Stimulated activated CD8-positive, alpha-beta memory T cell treated with anti-CD3 and anti-CD28 coated beads, Interleukin-12 subunit alpha, Interleukin-12 subunit beta, amount 100 ng/mL, for 1 hour (primary cell): ENCODE measurements around the gene SMIM22.

ENCODE experiments used
- DNase-seq: peaks from one replicate; pipeline ENCODE4 v3.0.0-alpha.2; 2020; ENCODE audit warnings: low read depth

SMIM22 gene

DNA sequence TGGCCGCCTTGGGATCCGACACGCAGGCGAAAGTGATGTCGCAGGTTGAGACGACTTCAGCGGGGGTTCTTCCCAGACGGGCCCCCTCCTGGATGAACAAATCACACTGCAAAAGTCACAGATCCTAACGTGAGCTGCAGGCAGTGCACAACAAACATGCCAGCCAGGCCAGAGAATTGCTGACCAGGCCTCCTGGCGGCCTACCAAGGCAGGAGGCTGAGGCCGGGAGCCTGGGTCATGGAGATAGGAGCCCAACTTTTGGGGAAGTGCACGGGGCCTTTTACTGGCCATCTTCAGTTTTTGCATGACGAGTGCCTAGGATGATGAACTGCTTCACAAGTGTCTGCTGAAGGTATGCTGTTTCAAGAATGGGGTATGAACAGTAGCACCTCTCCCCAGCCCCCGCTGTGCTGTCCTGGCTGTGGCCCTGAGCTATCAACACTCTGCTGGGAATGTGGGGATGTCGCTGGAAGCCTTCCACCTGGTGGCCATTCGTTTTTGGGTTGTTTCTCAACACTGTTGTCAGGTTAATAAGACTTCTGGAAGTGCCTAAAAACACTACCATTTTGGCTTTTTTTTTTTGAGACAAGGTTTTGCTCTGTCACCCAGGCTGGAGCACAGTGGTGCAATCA, 19.5 kb downstream of the SMIM22 start:
- no peak for DNase-seq

DNA sequence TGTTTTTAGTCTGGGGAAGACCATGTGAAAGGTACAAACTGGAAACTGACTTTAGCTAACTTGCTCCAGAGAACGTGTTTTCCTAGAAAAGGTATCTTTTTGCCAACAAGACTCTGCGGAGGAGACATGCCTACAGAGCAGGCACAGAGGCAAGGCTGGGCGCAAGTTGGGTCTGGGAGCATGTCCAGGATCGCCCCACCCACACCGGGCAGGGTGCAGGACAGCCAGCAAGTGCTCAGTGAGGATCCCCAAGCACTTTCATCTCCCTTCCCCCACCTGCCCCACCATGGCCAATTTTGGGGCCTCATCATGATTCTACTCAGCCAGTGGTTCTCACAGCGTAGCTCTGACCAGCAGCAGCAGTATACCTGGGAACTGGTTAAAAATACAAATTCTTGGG, 25.5 kb downstream of the SMIM22 start:
- DNase-seq = no peak

DNA sequence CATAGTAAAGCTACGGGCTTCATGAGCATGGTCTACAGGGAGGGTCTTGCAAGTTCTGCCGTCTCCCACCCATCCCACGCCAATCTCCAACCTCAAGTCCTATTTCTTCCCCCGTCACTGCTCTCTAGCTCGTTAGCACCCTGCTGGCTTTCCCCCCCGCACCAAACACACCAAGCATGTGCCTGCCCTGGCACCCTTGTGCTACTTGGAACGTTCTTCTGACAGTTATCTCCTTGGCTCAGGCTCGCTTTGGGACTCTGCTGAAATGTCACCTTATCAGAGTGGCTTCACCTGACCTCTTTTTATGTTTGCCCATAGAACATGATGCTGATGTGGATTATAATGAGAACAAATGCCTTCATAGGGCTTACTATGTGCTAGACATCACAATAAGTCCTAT, 30.0 kb downstream of the SMIM22 start:
- DNase-seq = no peak

DNA sequence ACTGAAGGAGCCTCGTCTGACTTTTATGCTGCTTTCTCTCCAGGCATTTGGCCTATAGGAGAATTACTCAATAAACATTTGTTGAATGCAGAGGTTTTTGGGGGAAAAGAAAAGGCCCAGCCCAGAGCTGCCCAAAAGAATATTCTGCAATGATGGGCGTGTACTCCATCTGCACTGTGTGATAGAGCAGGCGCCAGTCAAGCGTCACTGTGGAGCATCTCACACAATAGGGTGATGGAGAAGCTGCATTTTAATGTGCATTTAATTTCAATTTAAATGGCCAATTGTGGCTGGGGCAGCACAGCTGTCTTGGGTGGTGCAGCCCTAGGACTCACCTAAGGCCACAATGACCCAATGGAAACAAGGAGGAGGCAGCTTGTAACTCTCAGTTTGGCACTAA, 31.4 kb downstream of the SMIM22 start:
- no peak for DNase-seq

DNA sequence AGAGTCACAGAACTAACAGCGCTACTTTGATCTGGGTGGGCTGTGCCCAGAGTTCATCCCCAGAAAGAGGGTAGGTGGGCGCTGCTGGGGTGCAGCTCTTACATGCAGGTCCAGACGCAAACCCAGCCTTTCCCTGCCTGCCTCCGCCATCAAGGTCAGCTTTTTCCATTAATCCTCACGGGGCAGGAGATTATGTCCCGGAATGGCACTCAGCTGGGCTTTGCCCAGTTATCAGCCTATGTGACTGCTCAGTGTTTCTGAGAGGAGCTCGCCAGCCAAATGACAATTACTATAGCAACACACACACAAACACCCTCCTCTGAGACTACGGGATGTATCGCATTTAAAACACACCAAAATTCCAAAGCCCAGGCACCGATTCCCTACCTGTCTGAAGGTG, 31.8 kb downstream of the SMIM22 start:
- DNase-seq = no peak

DNA sequence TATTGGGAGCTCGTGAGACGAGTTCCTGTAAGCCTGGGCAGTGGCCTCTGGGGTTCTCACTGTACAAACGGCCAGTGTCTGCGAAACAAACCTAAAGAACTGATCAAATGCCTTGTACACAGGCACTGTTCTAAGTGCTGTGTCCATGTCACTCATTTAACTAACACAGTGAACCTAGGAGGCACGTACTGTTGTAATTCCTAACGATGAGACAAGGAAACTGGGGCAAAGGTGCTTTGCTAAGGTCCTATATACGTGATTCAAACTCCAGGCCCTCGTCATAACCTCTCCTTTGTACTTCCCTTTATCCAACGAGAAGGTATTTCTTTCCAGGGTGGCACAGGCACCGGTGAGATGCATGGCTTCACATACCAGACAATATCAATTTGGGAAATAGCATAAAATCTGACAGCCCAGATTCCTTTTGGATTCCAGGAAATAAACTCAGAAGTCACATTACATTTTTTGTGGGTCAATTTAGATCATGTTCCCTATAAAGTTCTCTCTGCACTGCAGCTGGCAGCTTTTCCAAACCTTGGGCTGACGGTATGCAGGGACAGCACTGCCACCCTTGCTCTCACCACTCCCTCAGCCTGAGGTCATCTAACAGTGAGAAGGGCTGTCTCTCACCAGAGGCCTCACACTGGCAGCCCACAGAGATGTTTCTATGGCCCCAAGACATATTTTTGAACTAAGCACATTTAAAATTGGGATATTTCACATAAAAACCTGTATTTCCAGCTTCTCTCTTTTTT, 33.6 kb downstream of the SMIM22 start:
- DNase-seq = no peak

DNA sequence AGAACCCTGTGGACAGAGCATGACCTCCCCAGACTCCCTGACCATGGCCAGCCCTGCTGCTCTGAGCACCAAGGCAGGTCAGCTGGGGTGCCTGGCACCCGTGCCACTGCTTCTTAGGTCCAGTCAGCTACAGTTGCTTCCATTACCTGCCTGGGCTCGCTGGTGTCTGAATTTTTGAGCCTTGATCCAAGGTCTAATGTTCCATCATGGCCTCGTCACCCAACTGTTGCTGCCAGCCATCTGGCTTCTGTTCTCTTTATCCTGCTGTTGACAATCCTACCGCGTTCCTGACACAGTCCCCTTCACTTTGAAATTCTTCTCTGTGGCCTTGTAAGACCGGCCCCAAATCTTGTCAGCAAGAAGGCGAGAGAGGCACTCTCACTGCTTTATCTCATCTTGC, 35.2 kb downstream of the SMIM22 start:
- DNase-seq = no peak

DNA sequence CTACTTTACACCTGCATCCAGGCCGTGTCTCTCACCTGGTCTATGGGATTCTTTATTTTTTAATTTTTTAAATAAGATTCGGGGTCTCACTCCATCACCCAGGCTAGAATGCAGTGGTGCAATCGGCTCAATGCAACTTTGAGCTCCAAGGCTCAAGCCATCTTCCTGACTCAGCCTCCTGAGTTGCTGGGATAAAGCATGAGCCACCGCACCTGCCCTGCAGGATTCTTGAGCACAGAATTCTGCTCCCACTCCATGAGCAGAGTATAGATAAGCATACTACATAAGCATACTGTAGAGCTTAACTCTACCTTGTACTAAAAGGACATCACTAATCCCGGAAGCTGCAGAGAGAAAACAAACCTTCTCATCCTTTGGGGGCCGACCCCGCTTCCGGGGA, 36.4 kb downstream of the SMIM22 start:
- no peak for DNase-seq

DNA sequence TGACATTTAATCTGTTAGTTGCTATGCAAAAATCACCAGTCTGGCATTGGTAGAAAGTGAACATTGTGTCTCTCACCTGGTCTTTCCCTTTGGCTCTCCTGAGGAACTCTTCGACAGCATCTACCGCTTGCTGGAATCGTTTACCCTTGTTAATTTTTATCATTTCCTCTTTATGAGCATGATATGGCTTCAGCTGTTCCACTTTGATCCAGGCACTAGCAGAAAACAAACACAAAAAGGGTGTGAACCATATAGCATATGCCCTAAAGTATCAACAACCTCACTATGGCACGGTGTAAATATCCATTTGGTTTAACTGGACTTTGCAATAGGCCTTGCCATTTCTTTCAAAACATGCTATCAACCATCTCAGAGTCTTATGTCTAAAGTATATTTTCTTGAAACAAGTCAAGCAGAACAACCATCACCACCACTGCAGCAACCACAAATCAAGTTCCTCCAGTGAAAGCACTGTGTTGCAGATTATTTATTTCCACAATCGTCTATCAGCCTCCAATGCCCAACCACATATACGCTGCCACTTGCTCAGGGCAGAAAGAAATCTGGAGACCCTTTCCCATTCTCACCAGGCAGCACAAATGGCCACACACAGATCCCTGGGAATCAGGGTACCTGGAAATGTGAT, 37.7 kb downstream of the SMIM22 start:
- DNase-seq = no peak

DNA sequence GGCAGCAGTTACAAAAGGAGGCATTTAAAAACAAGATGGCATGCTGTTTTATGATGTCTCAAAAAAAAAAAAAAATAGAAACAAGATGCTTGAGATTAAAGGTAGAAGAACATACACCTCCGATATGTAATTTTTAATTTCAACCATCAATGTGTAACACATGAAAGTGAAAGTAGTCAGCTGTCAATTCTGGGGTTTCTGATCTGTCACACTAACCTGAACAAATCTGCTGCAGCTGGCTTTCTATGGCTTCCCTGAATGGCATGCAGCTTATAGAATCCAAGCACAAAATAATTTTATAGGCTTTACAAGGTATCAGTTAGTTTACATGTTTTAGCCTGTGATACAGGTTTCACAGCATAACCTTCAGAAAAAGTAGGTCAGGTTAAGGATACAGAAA, 38.4 kb downstream of the SMIM22 start:
- no peak for DNase-seq

DNA sequence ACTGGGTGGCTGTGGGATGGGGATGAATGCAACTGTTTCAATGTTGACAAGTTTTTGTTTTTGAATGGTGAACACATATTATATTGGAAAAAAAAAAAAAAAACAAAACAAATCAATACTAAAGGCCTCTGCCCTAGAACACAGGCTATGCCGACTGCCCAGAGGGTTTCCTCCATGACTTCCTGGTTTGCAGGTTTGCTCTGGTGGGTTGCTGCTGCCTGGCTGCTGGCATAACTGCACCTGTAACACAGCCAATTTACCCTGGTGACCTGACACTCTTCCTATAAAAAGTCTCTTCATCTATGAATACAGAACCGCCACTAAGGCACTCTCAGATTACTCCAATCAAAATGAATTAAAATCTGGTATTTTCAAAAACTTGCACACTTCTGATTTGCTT, 41.6 kb downstream of the SMIM22 start:
- no peak for DNase-seq

DNA sequence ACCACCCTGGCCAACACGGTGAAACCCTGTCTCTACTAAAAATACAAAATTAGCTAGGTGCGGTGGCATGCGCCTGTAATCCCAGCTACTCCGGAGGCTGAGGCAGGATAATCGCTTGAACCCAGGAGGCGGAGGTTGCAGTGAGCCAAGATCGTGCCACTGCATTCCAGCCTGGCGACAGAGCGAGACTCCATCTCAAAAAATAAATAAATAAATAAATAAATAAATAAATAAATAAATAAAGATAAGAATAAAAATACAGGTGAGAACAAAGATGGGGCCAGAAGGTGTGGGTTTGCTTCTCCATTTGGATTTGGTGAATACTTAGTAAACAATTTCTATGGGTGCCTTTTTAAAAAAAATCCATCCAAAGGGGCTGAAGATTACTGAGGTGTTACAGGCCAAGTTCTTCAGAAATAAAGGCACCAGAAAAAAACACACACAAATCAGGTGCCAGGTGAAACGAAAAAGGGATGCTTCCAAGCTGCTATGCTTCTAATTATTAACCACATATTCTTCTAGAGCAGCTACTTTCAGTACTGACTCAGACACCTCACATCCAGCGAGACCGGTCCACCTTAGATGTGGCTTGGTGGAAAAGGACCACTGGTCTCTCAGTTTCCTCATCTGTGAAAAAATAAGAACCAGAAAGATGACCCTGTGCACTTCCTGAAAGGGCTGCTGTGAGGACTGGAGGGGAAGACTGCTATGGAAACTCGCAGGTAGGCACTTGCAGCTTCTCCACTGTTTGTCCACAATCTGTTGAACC, 42.7 kb downstream of the SMIM22 start:
- no peak for DNase-seq

DNA sequence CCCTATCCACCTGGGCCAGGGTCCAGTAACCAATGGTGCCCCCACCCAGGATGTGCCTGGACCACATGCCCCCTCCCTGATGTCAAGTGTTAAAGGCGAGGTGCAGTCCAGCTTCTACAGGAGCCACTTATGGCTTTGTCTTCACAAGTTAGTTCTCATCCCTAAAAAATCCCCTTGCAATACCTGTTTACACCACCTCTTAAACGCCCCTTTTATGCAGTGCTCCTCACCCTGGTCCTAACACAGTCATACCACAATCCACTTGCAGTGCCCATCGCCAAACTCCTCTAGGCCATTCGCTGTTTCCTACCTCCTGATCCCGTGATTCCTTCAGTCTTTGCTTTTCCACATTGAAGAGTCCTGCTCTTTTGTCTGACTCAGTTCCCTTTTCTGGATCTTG, 44.8 kb downstream of the SMIM22 start:
- DNase-seq = no peak

DNA sequence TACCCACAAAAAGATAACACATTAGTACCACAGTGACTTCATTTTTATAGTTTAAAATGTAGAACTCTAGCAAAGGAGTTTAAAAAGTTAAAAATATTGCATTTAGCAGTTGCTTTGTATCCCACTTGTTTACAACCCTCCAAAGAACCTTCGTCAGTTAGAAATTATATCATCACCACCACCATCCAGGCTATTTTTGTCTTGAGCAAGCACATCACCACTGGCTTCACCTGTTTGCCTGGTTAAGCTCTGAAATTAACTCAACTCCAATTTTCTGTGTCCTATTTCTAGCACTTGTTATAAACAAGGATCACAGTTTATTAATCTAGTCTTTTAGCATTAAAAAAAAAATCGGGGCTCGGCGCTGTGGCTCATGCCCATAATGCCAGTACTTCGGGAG, 45.8 kb downstream of the SMIM22 start:
- DNase-seq = no peak
